ENCODE data around the gene NCOA5.

DNA sequence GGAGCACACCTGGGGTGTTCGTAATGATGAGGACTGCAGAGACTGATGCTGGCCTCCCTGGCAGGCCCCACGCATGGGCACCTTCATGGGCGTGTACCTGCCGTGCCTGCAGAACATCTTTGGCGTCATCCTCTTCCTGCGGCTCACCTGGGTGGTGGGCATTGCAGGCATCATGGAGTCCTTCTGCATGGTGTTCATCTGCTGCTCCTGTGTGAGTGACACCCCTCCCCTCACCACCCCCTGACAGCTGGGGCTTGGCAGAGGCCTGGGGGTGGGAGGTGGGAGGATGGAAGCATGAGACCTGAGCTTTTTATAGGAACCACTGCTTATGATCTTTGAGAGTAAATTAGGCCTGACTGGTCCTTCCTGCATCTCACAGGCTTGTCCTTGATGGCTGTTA lies 54.0 kb downstream of the NCOA5 start:
- TF ChIP-seq POLR2AphosphoS5 (IDR thresholded peaks at IDR 0.05): no peak
- TF ChIP-seq, protein P1, sequence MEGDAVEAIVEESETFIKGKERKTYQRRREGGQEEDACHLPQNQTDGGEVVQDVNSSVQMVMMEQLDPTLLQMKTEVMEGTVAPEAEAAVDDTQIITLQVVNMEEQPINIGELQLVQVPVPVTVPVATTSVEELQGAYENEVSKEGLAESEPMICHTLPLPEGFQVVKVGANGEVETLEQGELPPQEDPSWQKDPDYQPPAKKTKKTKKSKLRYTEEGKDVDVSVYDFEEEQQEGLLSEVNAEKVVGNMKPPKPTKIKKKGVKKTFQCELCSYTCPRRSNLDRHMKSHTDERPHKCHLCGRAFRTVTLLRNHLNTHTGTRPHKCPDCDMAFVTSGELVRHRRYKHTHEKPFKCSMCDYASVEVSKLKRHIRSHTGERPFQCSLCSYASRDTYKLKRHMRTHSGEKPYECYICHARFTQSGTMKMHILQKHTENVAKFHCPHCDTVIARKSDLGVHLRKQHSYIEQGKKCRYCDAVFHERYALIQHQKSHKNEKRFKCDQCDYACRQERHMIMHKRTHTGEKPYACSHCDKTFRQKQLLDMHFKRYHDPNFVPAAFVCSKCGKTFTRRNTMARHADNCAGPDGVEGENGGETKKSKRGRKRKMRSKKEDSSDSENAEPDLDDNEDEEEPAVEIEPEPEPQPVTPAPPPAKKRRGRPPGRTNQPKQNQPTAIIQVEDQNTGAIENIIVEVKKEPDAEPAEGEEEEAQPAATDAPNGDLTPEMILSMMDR (IDR thresholded peaks at IDR 0.05): no peak
